ENCODE data around the gene HFE. TPM values are rescaled to one million over a fixed set of nuclear protein-coding genes. Genes with fewer than 3 reads are reported as not detected.

Gene HFE
- total RNA-seq, 2 experiments from 2014 or later, result 0.69 to 0.72 TPM

GRCh38 chr6:26103770-26104456 is 16.7 kb downstream of the HFE start:
- no peaks in the 10 kb centered on the region for H4K20me1 ChIP-seq (ENCODE audit: insufficient read depth, low read length)
- no peaks in the 10 kb centered on the region for H3K9me2 ChIP-seq (ENCODE audit: insufficient read depth, low read length)
- BruUV-seq (replicated peaks), result TSS peak; percentile 100
- ChIA-PET POLR2A (interaction anchor here (0.6 to 4.4 kb wide), 24 partner anchors 8 to 1731 kb away, joined by 3 to 77 read pairs (median 8); a partner anchor contains a TSS), CTCF (ENCODE audit: unreplicated experiment) (interaction anchor here (1.1 kb wide), 1 partner anchor 44 kb away, joined by 3 read pairs; no protein-coding TSS in a partner anchor)
- peak overlapping the region; percentile 84 for H3K4me2 ChIP-seq (ENCODE audit: low read length)
- H3K4me1 ChIP-seq (ENCODE audit: insufficient read depth, low read length, poor library complexity, severe bottlenecking), result peaks cover 25% of the 10 kb centered on the region
- TF ChIP-seq, protein P1, sequence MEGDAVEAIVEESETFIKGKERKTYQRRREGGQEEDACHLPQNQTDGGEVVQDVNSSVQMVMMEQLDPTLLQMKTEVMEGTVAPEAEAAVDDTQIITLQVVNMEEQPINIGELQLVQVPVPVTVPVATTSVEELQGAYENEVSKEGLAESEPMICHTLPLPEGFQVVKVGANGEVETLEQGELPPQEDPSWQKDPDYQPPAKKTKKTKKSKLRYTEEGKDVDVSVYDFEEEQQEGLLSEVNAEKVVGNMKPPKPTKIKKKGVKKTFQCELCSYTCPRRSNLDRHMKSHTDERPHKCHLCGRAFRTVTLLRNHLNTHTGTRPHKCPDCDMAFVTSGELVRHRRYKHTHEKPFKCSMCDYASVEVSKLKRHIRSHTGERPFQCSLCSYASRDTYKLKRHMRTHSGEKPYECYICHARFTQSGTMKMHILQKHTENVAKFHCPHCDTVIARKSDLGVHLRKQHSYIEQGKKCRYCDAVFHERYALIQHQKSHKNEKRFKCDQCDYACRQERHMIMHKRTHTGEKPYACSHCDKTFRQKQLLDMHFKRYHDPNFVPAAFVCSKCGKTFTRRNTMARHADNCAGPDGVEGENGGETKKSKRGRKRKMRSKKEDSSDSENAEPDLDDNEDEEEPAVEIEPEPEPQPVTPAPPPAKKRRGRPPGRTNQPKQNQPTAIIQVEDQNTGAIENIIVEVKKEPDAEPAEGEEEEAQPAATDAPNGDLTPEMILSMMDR (conservative IDR thresholded peaks at IDR 0.05; ENCODE audit: low read length), result peak; percentile 65
- no peak for TF ChIP-seq EZH2phosphoT487 (IDR thresholded peaks at IDR 0.05; ENCODE audit: borderline replicate concordance, low read depth, low read length)
- H3K79me2 ChIP-seq (ENCODE audit: insufficient read depth, low read depth, low read length), result no peaks in the 10 kb centered on the region
- no peaks in the 10 kb centered on the region; the same call in 1 of the 2 replicates for H3K9me3 ChIP-seq (ENCODE audit: low read length)
- no peaks in the 10 kb centered on the region for H3K36me3 ChIP-seq (ENCODE audit: insufficient read depth, low read length)
- H2AFZ ChIP-seq (ENCODE audit: low read length), result no peak overlapping the region
- H3K27ac ChIP-seq (ENCODE audit: low read depth, low read length, poor library complexity, severe bottlenecking), result peak overlapping the region; percentile 96
- peak; percentile 94 for DNase-seq (ENCODE audit: low spot score)
- intact Hi-C loops (cut with micrococcal nuclease; ENCODE audit: unreplicated experiment), result loop anchor here (1.0 to 5.0 kb wide), 5 partner anchors 19 to 1028 kb away; a partner anchor contains a TSS
- peak overlapping the region; percentile 66 for H3K4me3 ChIP-seq (ENCODE audit: low read depth, low read length, poor library complexity, severe bottlenecking)

DNA sequence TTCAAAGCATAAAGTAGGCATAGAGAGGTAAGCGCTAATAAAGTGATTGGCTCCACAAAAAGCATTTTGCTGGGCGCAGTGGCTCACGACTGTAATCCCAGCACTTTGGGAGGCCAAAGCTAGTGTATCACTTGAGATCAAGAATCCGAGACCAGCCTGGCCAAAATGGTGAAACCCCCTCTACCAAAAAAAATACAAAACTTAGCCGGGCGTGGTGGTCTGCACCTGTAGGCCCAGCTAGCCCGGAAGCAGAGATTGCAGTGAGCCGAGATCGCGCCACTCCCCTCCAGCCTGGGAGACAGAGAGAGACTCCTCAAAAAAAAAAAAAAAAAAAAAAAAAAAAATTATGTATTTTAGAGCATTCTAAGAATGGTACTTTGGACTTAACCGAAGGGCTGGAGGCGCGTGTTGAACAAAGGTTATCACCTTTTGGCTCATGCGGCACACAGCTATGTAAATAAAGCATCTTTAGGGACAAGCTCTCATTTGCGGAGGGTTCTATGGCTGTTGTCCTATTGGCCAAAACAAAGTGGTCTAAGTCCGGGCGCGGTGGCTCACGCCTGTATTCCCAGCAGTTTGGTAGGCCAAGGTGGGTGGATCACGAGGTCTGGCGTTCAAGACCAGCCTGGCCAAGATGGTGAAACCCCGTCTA is 17.4 kb downstream of the HFE start:
- H3K4me1 ChIP-seq (ENCODE audit: insufficient read depth, low read length, poor library complexity, severe bottlenecking), result peaks cover 25% of the 10 kb centered on the region
- H4K20me1 ChIP-seq (ENCODE audit: insufficient read depth, low read length), result no peaks in the 10 kb centered on the region
- DNase-seq (ENCODE audit: low spot score), result peak; percentile 88
- peak overlapping the region; percentile 96 for H3K27ac ChIP-seq (ENCODE audit: low read depth, low read length, poor library complexity, severe bottlenecking)
- no peak overlapping the region for H2AFZ ChIP-seq (ENCODE audit: low read length)
- H3K79me2 ChIP-seq (ENCODE audit: insufficient read depth, low read depth, low read length), result no peaks in the 10 kb centered on the region
- no peaks in the 10 kb centered on the region for H3K9me2 ChIP-seq (ENCODE audit: insufficient read depth, low read length)
- H3K4me3 ChIP-seq (ENCODE audit: low read depth, low read length, poor library complexity, severe bottlenecking), result peak overlapping the region; percentile 66
- intact Hi-C loops (cut with micrococcal nuclease; ENCODE audit: unreplicated experiment), result loop anchor here (1.0 to 5.0 kb wide), 3 partner anchors 19 to 1028 kb away; a partner anchor contains a TSS
- H3K9me3 ChIP-seq (ENCODE audit: low read length), result no peaks in the 10 kb centered on the region; the same call in 1 of the 2 replicates
- ChIA-PET CTCF (ENCODE audit: unreplicated experiment) (interaction anchor here (1.1 kb wide), 1 partner anchor 45 kb away, joined by 3 read pairs; no protein-coding TSS in a partner anchor), POLR2A (interaction anchor here (0.6 to 4.4 kb wide), 17 partner anchors 10 to 174 kb away, joined by 3 to 77 read pairs (median 9); a partner anchor contains a TSS)
- H3K36me3 ChIP-seq (ENCODE audit: insufficient read depth, low read length), result no peaks in the 10 kb centered on the region
- BruUV-seq (replicated peaks), result no TSS peak
- peak overlapping the region; percentile 84 for H3K4me2 ChIP-seq (ENCODE audit: low read length)
- TF ChIP-seq EZH2phosphoT487 (IDR thresholded peaks at IDR 0.05; ENCODE audit: borderline replicate concordance, low read depth, low read length), result no peak
- TF ChIP-seq, protein P1 (conservative IDR thresholded peaks at IDR 0.05; ENCODE audit: low read length), result no peak

Data from OCI-LY7 (cell line).